IPS-18a (cell line): ENCODE measurements around the gene NUDT13.

Source experiments
- H3K27ac ChIP-seq: one replicate; pipeline ENCODE4 v1.5.1; 2013; ENCODE audit warnings: low read length
- H3K27me3 ChIP-seq: one replicate; pipeline ENCODE4 v1.6.1; 2013; ENCODE audit warnings: mild to moderate bottlenecking, low read length; ENCODE audit not compliant: control insufficient read depth, insufficient read depth
- H3K36me3 ChIP-seq: one replicate; pipeline ENCODE4 v1.6.1; 2013; ENCODE audit warnings: low read depth, low read length; ENCODE audit not compliant: control insufficient read depth
- H3K4me1 ChIP-seq: one replicate; pipeline ENCODE4 v1.6.1; 2013; ENCODE audit warnings: low read depth, low read length; ENCODE audit not compliant: control insufficient read depth
- H3K4me3 ChIP-seq: one replicate; pipeline ENCODE4 v1.5.1; 2013; ENCODE audit warnings: low read length
- H3K9ac ChIP-seq: one replicate; pipeline ENCODE4 v1.6.1; 2013; ENCODE audit warnings: mild to moderate bottlenecking, low read length, moderate library complexity
- H3K9me3 ChIP-seq: one replicate; pipeline ENCODE4 v1.6.1; 2013; ENCODE audit warnings: low read depth, low read length; ENCODE audit not compliant: control insufficient read depth

Gene NUDT13

GRCh38 chr10:73110345-73110849 lies at the start of gene NUDT13:
Gene NUDT13 (plus strand): TSS chr10:73110455. CDS start chr10:73114366, 3,911 bp downstream.
- Histone ChIP-seq H3K9ac (peak within 1 kb of the TSS; percentile 89), H3K4me3 (peak within 1 kb of the TSS; percentile 94), H3K27ac (peak within 1 kb of the TSS; percentile 89), H3K9me3 (no peaks in the 10 kb centered on the region), H3K36me3 (no peaks in the 10 kb centered on the region), H3K4me1 (peaks cover 4% of the 10 kb centered on the region), H3K27me3 (no peaks in the 10 kb centered on the region)

- no peaks in the 10 kb centered on the region for H3K27me3 ChIP-seq
- no peak overlapping the region for H3K4me3 ChIP-seq
- H3K27ac ChIP-seq: no peak overlapping the region
- H3K4me1 ChIP-seq: no peaks in the 10 kb centered on the region
- H3K36me3 ChIP-seq: peaks cover 5% of the 10 kb centered on the region
- H3K9ac ChIP-seq: no peak overlapping the region
- H3K9me3 ChIP-seq: no peaks in the 10 kb centered on the region
These were observed 49.3 kb upstream of the NUDT13 start for GRCh38 chr10:73060738-73061635.

GRCh38 chr10:73061743-73062142 lies 48.5 kb upstream of the NUDT13 start:
- Histone ChIP-seq H3K27me3 (no peaks in the 10 kb centered on the region), H3K27ac (no peak overlapping the region), H3K9ac (no peak overlapping the region), H3K4me3 (no peak overlapping the region), H3K9me3 (no peaks in the 10 kb centered on the region), H3K36me3 (peaks cover 5% of the 10 kb centered on the region), H3K4me1 (no peaks in the 10 kb centered on the region)

GRCh38 chr10:73065441-73065840 lies 44.8 kb upstream of the NUDT13 start:
- Histone ChIP-seq H3K9me3 (no peaks in the 10 kb centered on the region), H3K27me3 (no peaks in the 10 kb centered on the region), H3K9ac (no peak overlapping the region), H3K36me3 (peaks cover 10% of the 10 kb centered on the region), H3K27ac (no peak overlapping the region), H3K4me1 (no peaks in the 10 kb centered on the region), H3K4me3 (no peak overlapping the region)

GRCh38 chr10:73073627-73074026 lies 36.6 kb upstream of the NUDT13 start:
- H3K4me1 ChIP-seq: no peaks in the 10 kb centered on the region
- no peaks in the 10 kb centered on the region for H3K27me3 ChIP-seq
- no peak overlapping the region for H3K27ac ChIP-seq
- H3K36me3 ChIP-seq: peaks cover 9% of the 10 kb centered on the region
- no peak overlapping the region for H3K4me3 ChIP-seq
- H3K9me3 ChIP-seq: no peaks in the 10 kb centered on the region
- no peak overlapping the region for H3K9ac ChIP-seq

- Histone ChIP-seq H3K27ac (no peak overlapping the region), H3K27me3 (no peaks in the 10 kb centered on the region), H3K4me3 (no peak overlapping the region), H3K4me1 (no peaks in the 10 kb centered on the region), H3K9ac (no peak overlapping the region), H3K9me3 (no peaks in the 10 kb centered on the region), H3K36me3 (peaks cover 6% of the 10 kb centered on the region)
These were observed 34.4 kb upstream of the NUDT13 start for GRCh38 chr10:73075829-73076228.

GRCh38 chr10:73076360-73077183 lies 33.7 kb upstream of the NUDT13 start:
- H3K4me1 ChIP-seq: no peaks in the 10 kb centered on the region
- H3K9ac ChIP-seq: no peak overlapping the region
- no peaks in the 10 kb centered on the region for H3K9me3 ChIP-seq
- no peak overlapping the region for H3K4me3 ChIP-seq
- peaks cover 6% of the 10 kb centered on the region for H3K36me3 ChIP-seq
- H3K27me3 ChIP-seq: no peaks in the 10 kb centered on the region
- no peak overlapping the region for H3K27ac ChIP-seq

GRCh38 chr10:73079779-73080541 lies 30.3 kb upstream of the NUDT13 start:
- H3K9ac ChIP-seq: no peak overlapping the region
- no peaks in the 10 kb centered on the region for H3K36me3 ChIP-seq
- no peak overlapping the region for H3K27ac ChIP-seq

GRCh38 chr10:73083221-73083620 lies 27.0 kb upstream of the NUDT13 start:
- no peaks in the 10 kb centered on the region for H3K9me3 ChIP-seq
- H3K4me1 ChIP-seq: no peaks in the 10 kb centered on the region
- H3K4me3 ChIP-seq: no peak overlapping the region
- no peak overlapping the region for H3K27ac ChIP-seq
- H3K9ac ChIP-seq: no peak overlapping the region
- H3K36me3 ChIP-seq: no peaks in the 10 kb centered on the region
- H3K27me3 ChIP-seq: no peaks in the 10 kb centered on the region

More at GRCh38 chr10:73079779-73080541, 30.3 kb upstream of the NUDT13 start:
- Histone ChIP-seq H3K9me3 (no peaks in the 10 kb centered on the region), H3K4me1 (no peaks in the 10 kb centered on the region), H3K27me3 (no peaks in the 10 kb centered on the region), H3K4me3 (no peak overlapping the region)

- Histone ChIP-seq H3K36me3 (no peaks in the 10 kb centered on the region), H3K27me3 (no peaks in the 10 kb centered on the region), H3K4me1 (no peaks in the 10 kb centered on the region), H3K9me3 (no peaks in the 10 kb centered on the region), H3K4me3 (no peak overlapping the region), H3K27ac (no peak overlapping the region), H3K9ac (no peak overlapping the region)
These were observed 26.0 kb upstream of the NUDT13 start for GRCh38 chr10:73084209-73084608.

- Histone ChIP-seq H3K9me3 (no peaks in the 10 kb centered on the region), H3K4me1 (no peaks in the 10 kb centered on the region), H3K9ac (no peak overlapping the region), H3K27me3 (no peaks in the 10 kb centered on the region), H3K4me3 (no peak overlapping the region), H3K27ac (no peak overlapping the region), H3K36me3 (no peaks in the 10 kb centered on the region)
These were observed 23.4 kb upstream of the NUDT13 start for GRCh38 chr10:73086816-73087215.
